Keratinocyte (primary cell): ENCODE data around the gene WDR12. TPM values are rescaled to one million over a fixed set of nuclear protein-coding genes. Genes with fewer than 3 reads are reported as not detected.

Experiments used
- DNase-seq: peaks from one replicate; pipeline ENCODE4 v3.0.0-alpha.2; 2011; ENCODE audit warnings: low read depth, missing footprints, low spot score
- FAIRE-seq: peaks from 2 replicates; lab custom pipeline; 2011; peaks lifted over from hg19 to GRCh38; lab: Jason Lieb, UNC
- H2AFZ ChIP-seq: 2 replicates; pipeline ENCODE4 v1.6.0; 2012; ENCODE audit warnings: low read length, control low read depth, inconsistent platforms; ENCODE audit not compliant: control insufficient read depth
- H3K27ac ChIP-seq: 2 replicates; pipeline ENCODE4 v1.5.1; 2011; ENCODE audit warnings: low read length; ENCODE audit not compliant: control insufficient read depth, insufficient read depth
- H3K27me3 ChIP-seq: 3 replicates; pipeline ENCODE4 v1.6.0; 2011; ENCODE audit warnings: low read length; ENCODE audit not compliant: control insufficient read depth, insufficient read depth; ENCODE audit errors: extremely low read depth
- H3K36me3 ChIP-seq, 2 experiments: 2 replicates in 1 of 2; 3 replicates in 1 of 2; pipeline ENCODE4 v1.5.1; 2011; ENCODE audit warnings: low read length in 2 of 2, mild to moderate bottlenecking in 1 of 2; ENCODE audit not compliant: control insufficient read depth in 2 of 2, insufficient read depth in 2 of 2; ENCODE audit errors: extremely low read depth in 1 of 2
- H3K4me1 ChIP-seq: 3 replicates; pipeline ENCODE4 v1.5.1; 2011; ENCODE audit warnings: low read length; ENCODE audit not compliant: control insufficient read depth, insufficient read depth; ENCODE audit errors: extremely low read depth
- H3K4me2 ChIP-seq: 3 replicates; pipeline ENCODE4 v1.6.0; 2011; ENCODE audit warnings: low read depth, low read length; ENCODE audit not compliant: control insufficient read depth, insufficient read depth; ENCODE audit errors: extremely low read depth
- H3K4me3 ChIP-seq, 3 experiments: fragments of 200-600 bp in 1 of 3; sonication (generic) in 1 of 3; 2 replicates in 2 of 3; 3 replicates in 1 of 3; pipeline ENCODE4 v1.5.1; 2011 to 2016; ENCODE audit warnings: low read length in 3 of 3, mild to moderate bottlenecking in 3 of 3, control low read depth in 2 of 3, inconsistent platforms in 1 of 3, low read depth in 1 of 3, mixed read lengths in 1 of 3, mixed run types in 1 of 3, moderate library complexity in 1 of 3; ENCODE audit not compliant: control insufficient read depth in 2 of 3, insufficient read depth in 2 of 3; ENCODE audit errors: extremely low read depth in 1 of 3
- H3K79me2 ChIP-seq: 2 replicates; pipeline ENCODE4 v1.6.0; 2012; ENCODE audit warnings: low read length; ENCODE audit not compliant: control insufficient read depth, insufficient read depth
- H3K9ac ChIP-seq: 3 replicates; pipeline ENCODE4 v1.6.0; 2011; ENCODE audit warnings: low read length; ENCODE audit not compliant: control insufficient read depth, insufficient read depth; ENCODE audit errors: extremely low read depth
- H3K9me1 ChIP-seq: 3 replicates; pipeline ENCODE4 v1.6.0; 2011; ENCODE audit warnings: low read length; ENCODE audit not compliant: control insufficient read depth, insufficient read depth; ENCODE audit errors: extremely low read depth
- H3K9me3 ChIP-seq: 2 replicates; pipeline ENCODE4 v1.5.1; 2012; ENCODE audit warnings: low read depth, low read length; ENCODE audit not compliant: control insufficient read depth
- H4K20me1 ChIP-seq: 3 replicates; pipeline ENCODE4 v1.6.0; 2011; ENCODE audit warnings: low read length; ENCODE audit not compliant: control insufficient read depth, insufficient read depth; ENCODE audit errors: extremely low read depth
- CTCF ChIP-seq, 3 experiments: IDR thresholded peaks in 1 of 3; conservative IDR thresholded peaks in 1 of 3; optimal IDR thresholded peaks in 1 of 3; 2 replicates in 2 of 3; 3 replicates in 1 of 3; pipeline versions ENCODE3 to v1.5.1; 2011; ENCODE audit warnings: low read length in 3 of 3, mild to moderate bottlenecking in 3 of 3, moderate library complexity in 2 of 3, control low read depth in 1 of 3, inconsistent platforms in 1 of 3; ENCODE audit not compliant: insufficient read depth in 2 of 3; ENCODE audit errors: extremely low read depth in 1 of 3
- EZH2 ChIP-seq: IDR thresholded peaks from one replicate; pipeline ENCODE4 v1.6.1; 2012; ENCODE audit warnings: inconsistent platforms, mild to moderate bottlenecking, low read length, moderate library complexity
- dilution Hi-C: fragments of 300-500 bp; cut with MboI; formaldehyde crosslinking; loops from one replicate; pipeline ENCODE4 v1.7.0; 2020; ENCODE audit warnings: low sequenced_read_pairs; ENCODE audit not compliant: extremely low pct_ligation_motif_present
- polyA plus RNA-seq, 5 experiments: library from polyadenylated mRNA; depleted of rRNA in 3 of 5; stranded (reverse) in 3 of 5; stranded (forward) in 1 of 5; unstranded in 1 of 5; fragments of >200 nt; gene quantifications; 1 replicate in 1 of 5; 2 replicates in 3 of 5; 3 replicates in 1 of 5; pipeline versions ENCODE4 v1.2.1 to v1.2.3, GENCODE V29; 2011 to 2012; ENCODE audit warnings: missing spikeins in 2 of 5, low read depth in 1 of 5, low replicate concordance in 1 of 5

WDR12 gene
- polyA plus RNA-seq, 1 donor (not counting 4 experiments of a cell fraction or from before 2014, with no cell fraction given) = 109 TPM

DNA sequence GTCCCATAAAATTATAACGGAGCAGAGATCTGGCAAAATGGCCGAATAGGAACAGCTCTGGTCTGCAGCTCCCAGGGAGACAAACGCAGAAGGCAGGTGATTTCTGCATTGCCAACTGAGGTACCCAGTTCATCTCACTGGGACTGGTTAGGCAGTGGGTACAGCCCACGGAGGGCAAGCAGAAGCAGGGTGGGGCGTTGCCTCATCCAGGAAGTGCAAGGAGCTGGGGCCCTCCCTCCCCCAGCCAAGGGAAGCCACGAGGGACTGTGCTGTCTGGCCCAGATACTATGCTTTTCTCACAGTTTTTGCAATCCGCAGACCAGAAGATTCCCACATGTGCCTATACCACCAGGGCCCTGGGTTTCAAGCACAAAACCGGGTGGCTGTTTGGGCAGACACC, 62.7 kb downstream of the WDR12 start:
- Histone ChIP-seq H4K20me1 (no peaks in the 10 kb centered on the region), H3K9me3 (no peaks in the 10 kb centered on the region), H3K4me2 (no peak overlapping the region), H3K36me3 (no peaks in the 10 kb centered on the region), H3K9me1 (no peaks in the 10 kb centered on the region), H3K27ac (no peak overlapping the region), H3K9ac (no peak overlapping the region), H3K27me3 (no peaks in the 10 kb centered on the region), H2AFZ (no peak overlapping the region), H3K4me3 (no peak overlapping the region), H3K4me1 (no peaks in the 10 kb centered on the region), H3K79me2 (no peaks in the 10 kb centered on the region)
- dilution Hi-C loops = no loop called here
- DNase-seq (no peak), FAIRE-seq (no peak)
- TF ChIP-seq EZH2 (no peak), CTCF (optimal IDR thresholded peaks at IDR 0.05 in 1 of 3, IDR thresholded peaks at IDR 0.05 in 1 of 3, conservative IDR thresholded peaks at IDR 0.05 in 1 of 3; ENCODE audit: extremely low read depth in 1 of 3, insufficient read depth in 2 of 3, low read length in 3 of 3) (no peak)

GRCh38 chr2:202847693-202848524, 63.6 kb downstream of the WDR12 start:
- TF ChIP-seq CTCF (optimal IDR thresholded peaks at IDR 0.05 in 1 of 3, IDR thresholded peaks at IDR 0.05 in 1 of 3, conservative IDR thresholded peaks at IDR 0.05 in 1 of 3; ENCODE audit: extremely low read depth in 1 of 3, insufficient read depth in 2 of 3, low read length in 3 of 3) (no peak), EZH2 (no peak)
- no peaks in the 10 kb centered on the region for H3K27me3 ChIP-seq
- no peak overlapping the region for H3K4me2 ChIP-seq
- dilution Hi-C loops = no loop called here
- H4K20me1 ChIP-seq = no peaks in the 10 kb centered on the region
- DNase-seq (no peak), FAIRE-seq (no peak)
- no peaks in the 10 kb centered on the region for H3K9me1 ChIP-seq
- H3K4me1 ChIP-seq = no peaks in the 10 kb centered on the region
- H3K9me3 ChIP-seq = no peaks in the 10 kb centered on the region
- H2AFZ ChIP-seq = no peak overlapping the region
- no peak overlapping the region for H3K9ac ChIP-seq
- H3K27ac ChIP-seq = no peak overlapping the region
- no peak overlapping the region for H3K4me3 ChIP-seq
- no peaks in the 10 kb centered on the region for H3K79me2 ChIP-seq
- no peaks in the 10 kb centered on the region for H3K36me3 ChIP-seq
